B cell (primary cell): ENCODE measurements around the gene RPL29. TPM values are rescaled to one million over a fixed set of nuclear protein-coding genes. Genes with fewer than 3 reads are reported as not detected.

ENCODE experiments used
- ATAC-seq: fragments of 200-7000 bp; cut with Tn5 transposase; one replicate; pipeline ENCODE4 v1.10.0; 2021; ENCODE audit warnings: low read depth, mild to moderate bottlenecking, moderate number of reproducible peaks, moderate library complexity
- CTCF ChIA-PET: fragments of 350-600 bp; sonication (Branson Sonifier 250); formaldehyde crosslinking; loops from one replicate; lab custom pipeline; 2021; ENCODE audit warnings: antibody characterized with exemption, inconsistent platforms; lab: Charles Lee
- POLR2A ChIA-PET: fragments of 350-600 bp; sonication (Branson Sonifier 250); formaldehyde crosslinking; loops from one replicate; lab custom pipeline; 2021; ENCODE audit warnings: antibody characterized with exemption; lab: Charles Lee
- DNase-seq: peaks from one replicate; pipeline ENCODE4 v3.0.0; 2013
- H2AFZ ChIP-seq: 2 replicates; pipeline ENCODE4 v1.6.1; 2012; ENCODE audit warnings: mild to moderate bottlenecking, low read depth, low read length; ENCODE audit not compliant: insufficient read depth, poor library complexity, severe bottlenecking
- H3K27ac ChIP-seq, 2 donors: 1 replicate in 1 of 2; 2 replicates in 1 of 2; pipeline ENCODE4 v1.5.1; 2012 to 2013; ENCODE audit warnings: low read length in 2 of 2, mild to moderate bottlenecking in 2 of 2, moderate library complexity in 1 of 2
- H3K27me3 ChIP-seq, 4 experiments: fragments of 200-600 bp in 1 of 4; sonication (generic) in 1 of 4; replicated peaks in 1 of 4; 1 replicate in 2 of 4; 2 replicates in 2 of 4; pipeline versions ENCODE4 v1.6.1 to v1.7.0; 2013 to 2016; ENCODE audit warnings: low read length in 3 of 4, mild to moderate bottlenecking in 2 of 4, mixed read lengths in 1 of 4, moderate library complexity in 1 of 4; ENCODE audit not compliant: insufficient read depth in 4 of 4, control insufficient read depth in 3 of 4; ENCODE audit errors: control extremely low read depth in 1 of 4
- H3K36me3 ChIP-seq, 2 experiments: replicated peaks in 1 of 2; 1 replicate in 1 of 2; 2 replicates in 1 of 2; pipeline versions ENCODE4 v1.6.1 to v1.7.1; 2013; ENCODE audit warnings: low read length in 1 of 2; ENCODE audit not compliant: insufficient read depth in 2 of 2, control insufficient read depth in 1 of 2; ENCODE audit errors: control extremely low read depth in 1 of 2, extremely low read depth in 1 of 2
- H3K4me1 ChIP-seq, 2 donors: fragments of 200-600 bp in 1 of 2; sonication (generic) in 1 of 2; 1 replicate in 1 of 2; 2 replicates in 1 of 2; pipeline versions ENCODE4 v1.5.1 to v1.6.1; 2013 to 2017; ENCODE audit warnings: low read length in 2 of 2; ENCODE audit not compliant: control insufficient read depth in 2 of 2, insufficient read depth in 2 of 2
- H3K4me2 ChIP-seq: replicated peaks from 2 replicates; pipeline ENCODE3; 2012; ENCODE audit warnings: mild to moderate bottlenecking, low read depth, low read length; ENCODE audit not compliant: poor library complexity, severe bottlenecking
- H3K4me3 ChIP-seq, 5 experiments: fragments of 200-600 bp in 1 of 5; sonication (generic) in 1 of 5; 1 replicate in 3 of 5; 2 replicates in 2 of 5; pipeline versions ENCODE4 v1.5.1 to v1.7.0; 2011 to 2016; ENCODE audit warnings: low read length in 4 of 5, mild to moderate bottlenecking in 4 of 5, low read depth in 2 of 5, control low read depth in 1 of 5, moderate library complexity in 1 of 5; ENCODE audit not compliant: insufficient read depth in 1 of 5; ENCODE audit errors: control extremely low read depth in 1 of 5, extremely low read depth in 1 of 5
- H3K79me2 ChIP-seq: fragments of 200-600 bp; sonication (generic); one replicate; pipeline ENCODE4 v1.6.0; 2016; ENCODE audit warnings: low read length; ENCODE audit not compliant: control insufficient read depth, insufficient read depth
- H3K9ac ChIP-seq: fragments of 200-600 bp; sonication (generic); 2 replicates; pipeline ENCODE4 v1.6.1; 2017; ENCODE audit warnings: mild to moderate bottlenecking, low read length, moderate library complexity
- H3K9me3 ChIP-seq, 3 donors: one replicate each; pipeline versions ENCODE4 v1.6.1 to v1.7.1; 2013; ENCODE audit warnings: low read length in 2 of 3; ENCODE audit not compliant: control insufficient read depth in 2 of 3, insufficient read depth in 1 of 3; ENCODE audit errors: control extremely low read depth in 1 of 3
- H4K20me1 ChIP-seq: 2 replicates; pipeline ENCODE4 v1.6.0; 2012; ENCODE audit warnings: mild to moderate bottlenecking, low read length; ENCODE audit not compliant: insufficient read depth, control insufficient read depth, poor library complexity, severe bottlenecking
- H3K27ac Mint-ChIP-seq: one replicate; pipeline ENCODE4 v1.8.0; 2021; ENCODE audit warnings: mixed read lengths
- H3K27me3 Mint-ChIP-seq: one replicate; pipeline ENCODE4 v1.8.0; 2021; ENCODE audit warnings: mixed read lengths
- H3K4me1 Mint-ChIP-seq: one replicate; pipeline ENCODE4 v1.8.0; 2021; ENCODE audit warnings: mixed read lengths
- H3K4me3 Mint-ChIP-seq: one replicate; pipeline ENCODE4 v1.8.0; 2021; ENCODE audit warnings: mixed read lengths
- H3K9me3 Mint-ChIP-seq: one replicate; pipeline ENCODE4 v1.8.0; 2022; ENCODE audit warnings: mixed read lengths; ENCODE audit not compliant: insufficient read depth
- CTCF ChIP-seq: fragments of 200-600 bp; IDR thresholded peaks from one replicate; pipeline ENCODE4 v1.8.0; 2022; ENCODE audit warnings: antibody characterized with exemption, mild to moderate bottlenecking
- EZH2 ChIP-seq: IDR thresholded peaks from 2 replicates; pipeline ENCODE4 v1.6.1; 2012; ENCODE audit warnings: borderline replicate concordance, low read depth, mild to moderate bottlenecking, moderate library complexity, low read length; ENCODE audit not compliant: insufficient read depth, poor library complexity, severe bottlenecking
- WGBS: methylation state at CpG from one replicate; pipeline ENCODE4 v1.1.5; 2013; ENCODE audit warnings: missing lambda C conversion rate; ENCODE audit not compliant: insufficient coverage; 5-methylcytosine and 5-hydroxymethylcytosine counted together
- intact Hi-C: fragments of 100-400 bp; cut with micrococcal nuclease; formaldehyde crosslinking; loops from one replicate; pipeline ENCODE4 v1.10.0; 2022
- polyA plus RNA-seq: library from polyadenylated mRNA; depleted of rRNA; stranded (reverse); fragments of >200 nt; gene quantifications from 2 replicates; pipeline ENCODE4 v1.2.3, GENCODE V29; 2012
- total RNA-seq, 2 donors: library from RNA; stranded (reverse); fragments of 120-200 nt in 1 of 2; gene quantifications; 1 replicate in 1 of 2; 2 replicates in 1 of 2; pipeline versions ENCODE4 v1.2.3 to v1.2.4, GENCODE V29; 2013 to 2022

Gene RPL29
- total and polyA plus RNA-seq, 2 donors (not counting 1 experiment from before 2014, with no cell fraction given): 1,552 to 3,787 TPM

GRCh38 chr3:51955893-51956770 lies 39.6 kb downstream of the RPL29 start:
- no peak overlapping the region for H3K27ac Mint-ChIP-seq
- peaks cover 5% of the 10 kb centered on the region for H3K4me1 Mint-ChIP-seq
- Histone ChIP-seq H3K9ac (peak overlapping the region; percentile 51), H3K36me3 (no peaks in the 10 kb centered on the region), H4K20me1 (no peaks in the 10 kb centered on the region), H3K27ac (no peak overlapping the region), H2AFZ (peak overlapping the region; percentile 75), H3K9me3 (peaks cover 0 to 6% (median 0%) of the 10 kb centered on the region in 3 donors), H3K4me2 (peak overlapping the region; percentile 89), H3K4me1 (peaks cover 7 to 10% of the 10 kb centered on the region in 2 donors), H3K4me3 (peak overlapping the region in 3 of 5 experiments; percentile 35 to 54 (median 51)), H3K27me3 (peaks cover 0 to 27% (median 15%) of the 10 kb centered on the region in 4 experiments), H3K79me2 (no peaks in the 10 kb centered on the region)
- ChIA-PET CTCF (interaction anchor here (1.3 kb wide), 1 partner anchor 17 kb away, joined by 4 read pairs; no protein-coding TSS in a partner anchor), POLR2A (no interaction called here)
- H3K9me3 Mint-ChIP-seq: no peaks in the 10 kb centered on the region
- peak; percentile 61 for DNase-seq
- intact Hi-C loops: loop anchor here (1.0 kb wide), 1 partner anchor 19 kb away; the partner anchor contains the start of gene ABHD14A
- peak overlapping the region; percentile 71 for H3K4me3 Mint-ChIP-seq
- peak; percentile 68 for TF ChIP-seq CTCF
- TF ChIP-seq EZH2: no peak
- 8% methylated on average over 94 of the region's 97 CpGs for WGBS
- peak; percentile 73 for ATAC-seq
- H3K27me3 Mint-ChIP-seq: peaks cover 17% of the 10 kb centered on the region
